HG03457 (cell line): Measurements from ENCODE around the gene FGF8.

Experiments used
- ATAC-seq: cut with Tn5 transposase; IDR thresholded peaks from one replicate; pipeline ENCODE4 v1.9.1; 2021; ENCODE audit warnings: moderate number of reproducible peaks; ENCODE audit not compliant: unreplicated experiment

Gene FGF8

DNA sequence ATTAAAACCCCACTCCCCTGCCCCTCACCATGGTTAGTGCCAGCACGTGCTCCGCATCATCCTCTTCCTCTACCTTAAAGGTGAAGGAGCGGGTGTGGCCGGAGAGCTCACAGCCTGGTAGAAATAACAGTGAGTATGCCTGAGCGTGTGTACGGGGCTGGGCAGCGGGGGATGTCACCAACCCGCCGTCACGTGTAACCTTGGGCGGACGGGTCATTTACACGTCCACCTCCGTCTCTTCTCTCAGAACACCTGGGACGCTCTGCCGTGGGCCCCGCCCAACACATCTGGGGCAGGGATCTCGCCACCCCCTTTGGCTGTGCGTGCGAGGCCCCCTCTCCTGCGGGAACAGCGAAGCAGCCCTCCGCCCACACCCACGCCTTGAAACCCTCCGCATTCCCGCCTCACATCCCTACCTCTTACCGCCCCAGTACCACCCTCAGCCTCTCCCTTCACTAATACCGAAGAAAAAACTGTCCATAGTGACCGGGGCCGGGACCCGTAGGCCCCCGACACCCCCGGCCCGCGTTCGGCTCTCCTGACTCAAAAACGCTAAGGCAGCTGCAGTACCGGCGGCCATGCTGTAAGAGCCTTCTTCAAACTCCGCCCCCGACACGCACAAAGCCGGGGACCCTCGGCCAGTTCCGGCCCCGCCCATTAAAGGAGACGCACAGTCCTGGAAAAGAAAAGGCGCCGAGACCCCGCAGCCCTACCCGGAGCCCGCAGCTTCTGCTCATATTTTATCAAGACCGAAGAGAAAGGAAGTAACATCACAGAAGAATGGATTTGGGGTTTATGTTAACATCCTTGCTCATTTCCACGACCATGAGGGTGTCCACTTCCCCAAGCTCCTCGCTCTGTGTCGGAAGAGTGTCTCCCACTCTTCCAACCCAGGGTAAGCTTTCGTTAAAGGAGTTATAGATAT, 7.2 kb upstream of the FGF8 start, which contains the start of gene NPM3:
NPM3 (minus strand) TSS at position 636 of the 925 bp plus-strand sequence; CDS start at position 580, 56 bp downstream.
- ATAC-seq, result no peak

DNA sequence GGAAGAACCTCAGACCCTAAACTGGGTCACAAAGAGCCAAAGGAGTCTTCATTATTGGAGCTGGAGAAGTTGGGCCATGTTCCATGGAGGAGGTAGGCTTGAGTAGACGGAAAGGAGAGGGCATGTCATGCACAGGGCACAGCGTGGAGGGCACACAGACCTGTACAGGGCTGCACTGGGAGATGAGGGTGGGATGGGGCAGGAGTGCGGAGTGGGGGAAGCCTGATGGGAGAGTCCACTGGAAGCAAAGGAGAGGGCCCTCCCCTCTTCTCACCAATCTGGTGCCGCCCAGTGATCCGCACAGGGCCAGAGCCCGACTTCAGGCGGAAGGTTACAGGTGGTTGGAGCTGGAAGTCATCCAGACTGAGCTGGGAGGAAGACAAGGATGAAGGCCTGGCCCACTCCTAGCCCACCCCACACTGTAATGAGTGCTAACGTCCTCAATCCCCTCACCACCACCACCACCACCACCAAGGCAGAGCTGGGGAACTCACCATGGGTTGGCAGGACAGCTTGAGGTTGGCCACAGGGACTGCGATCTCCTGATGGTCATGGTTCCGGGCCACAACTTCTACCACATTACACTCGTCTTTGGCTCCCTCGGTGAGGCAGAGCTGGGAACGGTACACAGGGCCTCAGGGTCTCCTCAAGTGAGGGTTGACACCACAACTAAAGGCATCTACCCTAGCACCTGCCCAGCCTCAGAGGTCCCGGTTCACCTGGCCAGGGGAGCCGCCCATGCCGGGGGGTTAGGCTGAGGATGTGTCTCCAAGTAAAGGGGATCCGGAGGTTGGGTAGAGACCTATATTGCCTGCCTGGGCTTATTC, 6.3 kb upstream of the FGF8 start:
- ATAC-seq, result no peak

DNA sequence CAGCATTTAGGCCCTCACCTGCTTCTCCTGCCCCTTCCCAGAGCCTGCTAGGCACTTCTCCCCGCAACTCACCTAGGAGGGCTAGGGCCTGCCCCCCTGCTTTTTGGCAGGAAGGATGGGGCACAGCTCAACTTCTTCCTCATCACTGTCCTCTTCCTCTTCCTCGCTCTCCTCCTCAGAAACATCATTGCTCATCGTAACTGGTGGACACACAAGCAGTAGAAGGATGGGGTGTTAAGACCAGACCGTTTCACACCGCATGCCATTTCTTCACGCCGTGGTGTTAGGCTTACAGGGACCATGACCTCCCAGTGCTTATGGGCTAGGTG, 5.7 kb upstream of the FGF8 start:
- ATAC-seq, result no peak

GRCh38 chr10:101780818-101781654, 5.1 kb upstream of the FGF8 start:
- ATAC-seq, result no peak

DNA sequence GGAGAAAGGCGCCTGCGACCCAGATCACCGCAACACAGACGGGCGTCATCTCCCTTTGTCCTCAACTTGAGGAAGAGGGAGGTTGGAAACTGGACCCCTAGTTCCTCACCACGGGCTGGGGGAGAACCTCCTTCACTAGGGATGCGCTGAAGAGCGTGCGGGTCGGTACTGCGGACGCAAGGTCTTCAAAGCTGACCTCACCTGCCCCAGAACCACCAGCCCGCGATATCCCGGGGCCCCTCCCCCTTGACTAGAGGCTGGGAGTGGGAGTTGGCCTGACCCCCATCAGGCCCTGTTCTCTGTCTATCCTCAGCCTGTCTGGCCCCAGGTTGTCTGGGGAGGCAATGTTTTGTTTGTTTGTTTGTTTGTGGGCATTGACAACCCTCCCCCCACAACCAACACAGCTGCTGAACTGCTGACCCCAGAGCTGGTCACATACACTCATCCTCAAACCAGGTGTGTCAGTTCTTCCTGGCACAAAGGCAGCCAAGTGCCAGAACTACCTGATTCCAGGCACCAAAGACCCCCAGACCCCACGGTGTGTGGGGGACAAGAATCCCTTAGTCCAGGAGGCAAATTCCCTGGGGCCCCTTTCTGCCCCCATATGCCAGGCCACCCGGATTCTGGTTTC, 4.4 kb upstream of the FGF8 start:
- ATAC-seq, result no peak

DNA sequence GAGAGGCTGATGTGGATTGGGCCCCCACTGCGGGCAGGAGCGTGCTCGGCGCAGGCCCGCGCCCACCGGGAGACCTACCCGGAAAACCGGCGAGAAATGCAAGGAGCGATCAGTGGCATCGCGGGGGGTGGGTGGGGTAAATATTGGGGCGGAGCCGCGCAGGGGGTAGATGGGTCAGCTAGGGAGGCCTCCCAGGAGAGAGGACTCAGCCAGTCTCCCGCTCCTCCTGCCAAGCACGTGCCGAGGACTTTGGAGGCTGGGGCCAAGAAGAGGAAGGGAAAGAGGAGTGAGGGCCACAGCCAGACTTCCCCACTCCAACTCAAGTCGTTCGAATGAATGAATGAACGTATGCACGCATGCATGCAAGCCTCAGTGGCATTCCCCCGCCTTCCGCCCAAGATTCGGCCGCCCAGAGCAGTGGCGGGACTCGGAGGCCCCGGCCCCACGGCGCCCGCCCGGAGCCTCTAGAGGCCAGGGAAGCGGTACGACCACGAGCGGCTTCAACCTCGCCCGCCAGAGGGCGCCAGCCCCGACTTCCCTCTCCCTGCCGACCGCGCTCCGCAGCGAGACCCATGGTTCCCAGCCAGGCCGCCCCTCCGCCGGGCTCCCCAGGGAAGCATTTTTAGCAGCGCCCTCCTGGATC, 3.8 kb upstream of the FGF8 start:
- no peak for ATAC-seq

DNA sequence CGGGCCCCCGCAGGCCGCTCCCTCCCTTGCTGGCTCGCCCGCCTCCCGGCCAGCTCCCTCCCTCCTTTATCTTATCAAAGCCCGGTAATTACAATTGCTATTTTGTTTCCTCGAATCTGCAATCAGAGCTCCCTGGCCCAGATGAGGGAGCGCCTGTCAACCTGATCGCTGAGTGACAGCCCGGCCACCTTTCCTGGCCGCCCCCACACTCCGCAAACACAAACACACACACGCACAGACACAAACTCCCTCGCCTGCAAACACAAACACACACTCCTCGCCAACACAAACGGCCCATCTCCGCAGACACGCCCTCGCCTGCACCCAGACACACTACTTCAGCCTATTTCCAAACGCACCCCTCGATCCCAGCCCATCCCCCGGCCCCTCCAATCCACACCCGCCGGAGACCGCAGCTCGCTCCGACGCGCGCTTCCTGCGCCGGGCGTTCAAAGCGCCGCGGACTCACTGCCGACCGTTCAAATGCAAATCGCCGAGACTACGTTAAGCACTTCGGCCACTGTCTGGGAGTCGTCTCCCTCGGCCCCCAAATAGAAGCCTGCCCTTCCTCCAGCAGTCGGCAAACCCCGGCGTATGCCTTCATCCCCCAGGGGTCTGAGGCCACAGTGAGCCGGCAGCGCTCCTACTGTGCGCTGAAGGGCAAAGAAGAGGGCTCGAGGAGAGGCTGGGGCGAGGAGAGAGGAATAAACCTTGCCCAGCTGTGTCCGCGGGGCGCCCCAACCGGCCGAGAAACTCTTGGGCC, 3.0 kb upstream of the FGF8 start:
- no peak for ATAC-seq

DNA sequence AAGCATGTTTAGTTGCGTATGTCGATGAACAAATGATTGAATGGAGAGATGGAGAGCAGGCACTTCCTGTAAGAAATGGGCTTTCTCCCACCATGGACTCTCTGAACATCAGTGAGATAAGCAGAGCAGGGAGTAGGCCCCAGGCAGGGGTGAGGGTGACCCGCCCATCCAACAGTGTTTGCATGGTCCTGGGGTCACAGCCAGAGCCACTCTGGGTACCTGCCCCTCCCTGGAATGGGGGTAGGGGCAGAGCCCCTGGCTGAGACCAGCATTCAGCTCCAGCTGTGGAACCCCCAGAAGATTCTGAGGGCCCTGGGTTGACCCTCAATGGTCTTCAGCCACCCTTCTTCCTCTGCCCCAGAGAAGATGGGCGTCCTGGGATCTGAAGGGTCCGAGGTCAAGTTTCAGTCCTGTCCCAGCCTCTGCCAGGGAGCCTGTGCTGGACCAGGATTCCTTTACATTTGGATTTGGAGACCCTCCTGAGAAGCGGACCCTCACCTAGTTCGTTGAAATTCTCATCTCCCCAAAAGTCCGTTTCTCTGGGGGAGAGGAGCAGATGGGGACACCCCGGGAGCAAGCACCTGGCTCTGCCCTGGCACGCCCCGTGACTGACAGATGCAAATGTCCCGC, 2.4 kb upstream of the FGF8 start:
- ATAC-seq, result no peak

GRCh38 chr10:101777619-101778145, 1.8 kb upstream of the FGF8 start:
- no peak for ATAC-seq

- ATAC-seq, result no peak
Measured at GRCh38 chr10:101776161-101776817, 375 bp upstream of the FGF8 start.

DNA sequence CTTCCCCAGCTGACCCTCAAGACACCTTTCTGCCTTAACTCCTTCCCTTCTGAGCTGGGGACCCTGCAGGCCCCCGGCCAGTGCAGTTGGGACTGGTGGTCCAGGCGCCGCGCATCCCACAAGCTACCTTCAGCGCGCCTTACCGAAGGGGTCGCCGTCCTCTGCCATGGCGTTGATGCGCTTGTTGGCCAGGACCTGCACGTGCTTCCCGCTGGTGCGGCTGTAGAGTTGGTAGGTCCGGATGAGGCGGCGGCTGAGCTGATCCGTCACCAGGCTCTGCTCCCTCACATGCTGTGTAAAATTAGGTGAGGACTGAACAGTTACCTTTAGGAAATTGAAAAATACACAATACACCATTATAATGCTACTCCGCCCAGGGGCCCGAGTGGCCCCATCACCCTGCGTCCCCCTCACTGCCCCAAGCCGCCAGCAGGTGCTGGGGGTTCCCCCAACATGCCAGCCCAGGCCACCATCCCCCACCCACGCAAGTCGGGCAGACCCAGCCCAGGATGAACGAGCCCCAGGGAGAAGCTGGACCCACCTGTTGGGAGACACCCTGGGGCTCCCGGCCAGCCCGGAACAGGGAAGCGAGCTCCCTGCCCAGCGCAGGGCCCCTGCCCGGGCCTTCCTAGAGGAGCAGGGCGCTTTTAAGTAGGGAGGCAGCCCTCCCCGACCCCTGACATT, 1.2 kb downstream of the FGF8 start:
- ATAC-seq, result no peak

DNA sequence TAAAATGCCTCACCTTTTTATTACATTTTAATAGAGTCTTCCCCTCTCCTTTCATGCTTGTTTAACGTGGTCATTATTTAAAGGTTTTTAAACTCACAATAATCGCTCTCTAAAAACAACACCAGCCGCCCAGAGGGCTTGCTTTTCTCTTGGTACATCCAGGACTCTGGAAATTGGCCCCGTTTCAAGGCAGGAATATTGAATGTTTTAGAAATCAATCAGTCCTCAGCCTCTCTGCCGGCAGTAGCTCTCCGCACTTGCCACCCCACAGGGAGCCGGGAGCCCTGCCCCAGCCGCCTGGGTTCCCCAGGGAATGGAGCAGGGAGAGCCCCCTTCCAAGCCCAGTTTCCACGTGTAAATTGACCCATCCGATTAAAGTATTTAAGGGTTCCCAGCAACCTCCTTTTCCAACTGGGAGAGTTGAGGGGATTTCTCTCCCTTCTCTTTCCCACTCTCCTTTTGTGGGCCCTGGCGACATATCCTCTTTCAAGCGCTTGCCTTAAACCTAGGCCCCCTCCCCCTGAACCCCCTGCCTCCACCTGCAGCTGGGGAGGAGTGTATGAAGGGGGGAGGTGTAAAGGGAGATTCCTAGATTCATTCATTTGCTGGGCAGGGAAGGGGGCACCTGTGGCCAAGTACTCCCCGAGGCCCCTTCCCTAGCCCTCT, 1.9 kb downstream of the FGF8 start:
- ATAC-seq, result no peak

DNA sequence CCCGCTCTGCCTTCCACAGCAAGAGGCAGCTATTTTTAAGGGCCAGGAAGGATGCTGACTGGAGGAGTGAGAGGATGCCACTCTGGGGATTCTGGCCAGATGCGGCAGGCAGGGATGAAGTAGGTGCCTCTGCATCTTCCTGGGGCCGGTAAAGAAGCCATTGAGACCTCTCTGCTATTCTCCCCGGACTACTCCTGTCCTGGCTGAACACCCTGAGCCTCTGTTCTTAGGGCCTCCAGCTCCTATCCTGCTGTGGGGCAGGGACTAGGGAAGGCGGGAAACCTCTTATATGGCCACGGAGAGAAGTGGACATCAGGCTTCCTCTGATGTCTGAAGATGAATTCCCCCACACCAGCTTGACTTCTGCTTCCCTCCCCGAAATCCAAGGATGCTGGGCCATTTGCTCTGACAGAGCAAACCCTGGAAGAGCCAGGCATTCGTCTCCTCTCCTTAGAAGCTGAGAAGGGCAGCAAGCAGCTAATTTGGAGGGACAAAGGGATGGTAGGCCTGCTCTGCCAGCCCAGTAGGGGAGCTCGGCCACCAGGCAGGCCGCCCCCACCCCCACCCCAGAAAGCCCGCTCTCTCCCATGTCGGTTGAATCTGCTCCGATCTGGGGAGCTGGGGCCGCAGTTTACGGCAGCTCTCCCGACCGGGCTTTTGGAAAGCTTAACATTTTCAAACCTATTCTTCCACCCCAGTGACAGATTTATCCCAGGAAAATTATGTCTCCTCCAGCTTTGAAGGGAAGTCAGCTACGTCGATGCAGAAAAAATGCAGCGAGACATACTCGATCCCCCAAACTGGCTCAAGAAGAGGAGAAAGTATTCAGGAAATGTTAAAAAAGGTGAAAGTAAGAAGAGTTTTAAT, 2.8 kb downstream of the FGF8 start:
- ATAC-seq, result no peak

DNA sequence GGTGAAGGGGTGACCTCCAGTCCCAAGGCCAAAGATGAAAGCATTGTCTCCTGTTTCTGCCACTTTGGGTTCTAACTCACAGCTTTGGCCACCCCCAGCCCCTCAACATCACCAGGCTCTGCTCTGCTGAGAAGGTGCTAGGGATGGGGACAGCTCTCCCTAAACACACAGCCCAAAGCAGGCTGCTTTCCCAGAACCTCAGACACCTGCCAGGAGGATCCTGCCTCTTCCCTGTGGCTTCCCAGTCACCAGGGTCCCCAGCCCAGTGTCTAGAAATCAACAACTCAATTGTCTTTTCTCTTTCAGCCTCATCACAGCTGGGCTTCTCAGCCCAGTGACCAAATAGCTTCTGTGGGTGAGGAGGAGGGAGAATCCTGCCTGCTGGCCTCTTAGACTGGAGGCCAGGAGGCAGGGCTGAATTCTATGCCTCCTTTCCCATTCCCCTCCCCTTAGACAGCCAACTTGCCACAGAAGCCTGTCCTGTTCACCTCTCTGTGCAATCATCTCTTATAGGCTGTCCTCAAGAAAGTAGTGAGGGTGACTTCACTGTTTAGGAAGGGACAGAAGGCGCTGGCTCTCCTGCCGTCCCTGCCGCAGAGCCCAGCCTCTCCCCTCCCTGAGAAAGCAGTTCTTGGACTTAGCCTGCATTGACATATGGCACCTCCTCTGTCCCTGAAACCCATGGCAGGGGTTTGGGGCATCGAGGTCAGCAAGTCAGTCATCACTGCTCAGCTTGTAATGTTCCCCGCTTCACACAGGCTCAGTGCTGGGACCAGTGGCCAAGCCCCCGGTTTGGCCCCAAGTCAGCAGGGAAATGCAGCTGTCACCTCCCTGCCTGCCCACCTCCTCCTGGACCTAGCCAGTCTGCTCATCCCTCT, 3.7 kb downstream of the FGF8 start:
- ATAC-seq, result no peak

DNA sequence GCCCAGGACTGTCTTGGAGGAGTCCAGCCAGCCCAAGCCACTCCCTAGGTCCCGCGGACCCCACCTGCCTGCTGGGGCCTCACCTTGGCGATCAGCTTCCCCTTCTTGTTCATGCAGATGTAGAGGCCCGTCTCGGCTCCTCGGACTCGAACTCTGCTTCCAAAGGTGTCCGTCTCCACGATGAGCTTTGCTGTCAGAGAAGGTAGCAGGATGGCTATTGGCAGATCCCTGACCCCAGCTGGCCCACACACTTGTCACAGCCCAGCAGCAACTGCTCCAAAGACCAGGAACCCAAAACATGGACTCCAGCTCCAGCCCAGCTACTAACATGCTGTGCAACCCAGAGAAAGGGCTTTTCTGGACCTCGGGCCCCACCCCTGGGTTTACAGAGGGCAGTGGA, 4.5 kb downstream of the FGF8 start:
- no peak for ATAC-seq
